ENCODE results near the gene ZNF786. TPM values are rescaled to one million over a fixed set of nuclear protein-coding genes. Genes with fewer than 3 reads are reported as not detected.

Gene ZNF786
- total and polyA plus RNA-seq, 2 donors (not counting 1 experiment from before 2014, with no cell fraction given): 1.8 to 4.6 TPM

- TF ChIP-seq CTCF (conservative IDR thresholded peaks at IDR 0.05 in 1 of 2, IDR thresholded peaks at IDR 0.05 in 1 of 2; ENCODE audit: low read depth in 1 of 2, low read length in 2 of 2) (no peak), EZH2 (IDR thresholded peaks at IDR 0.05; ENCODE audit: low read length, missing control alignments) (no peak)
- H4K20me1 ChIP-seq (ENCODE audit: control insufficient read depth, extremely low read depth, insufficient read depth, low read length): no peaks in the 10 kb centered on the region
- no peaks in the 10 kb centered on the region for H3K27me3 ChIP-seq (ENCODE audit: control insufficient read depth, insufficient read depth, low read length)
- peaks cover 10% of the 10 kb centered on the region for H3K36me3 ChIP-seq (ENCODE audit: control insufficient read depth, insufficient read depth, low read length)
- no peak overlapping the region for H3K4me2 ChIP-seq (ENCODE audit: extremely low read depth, insufficient read depth, low read length)
- H3K4me3 ChIP-seq (replicated peaks in 1 of 4; ENCODE audit: control extremely low read depth in 1 of 4, insufficient read depth in 1 of 4, low read depth in 3 of 4, low read length in 4 of 4): no peak overlapping the region
- H3K9ac ChIP-seq (ENCODE audit: insufficient read depth, low read length): no peak overlapping the region
- no peak overlapping the region for H2AFZ ChIP-seq (ENCODE audit: low read length)
- no peaks in the 10 kb centered on the region for H3K4me1 ChIP-seq (ENCODE audit: control insufficient read depth, extremely low read depth, insufficient read depth, low read length)
- no peak overlapping the region for H3K27ac ChIP-seq (ENCODE audit: insufficient read depth, low read length)
- DNase-seq (ENCODE audit: low read depth in 2 of 2): no peak
- H3K79me2 ChIP-seq (ENCODE audit: control insufficient read depth, insufficient read depth, low read length): no peaks in the 10 kb centered on the region
- no peaks in the 10 kb centered on the region for H3K9me3 ChIP-seq (ENCODE audit: control insufficient read depth, insufficient read depth, low read depth, low read length)
Measured at GRCh38 chr7:149074116-149074885, 16.2 kb downstream of the ZNF786 start.

GRCh38 chr7:149072438-149072775 lies 18.1 kb downstream of the ZNF786 start:
- Histone ChIP-seq H3K4me3 (replicated peaks in 1 of 4; ENCODE audit: control extremely low read depth in 1 of 4, insufficient read depth in 1 of 4, low read depth in 3 of 4, low read length in 4 of 4) (no peak overlapping the region), H3K36me3 (ENCODE audit: control insufficient read depth, insufficient read depth, low read length) (peaks cover 10% of the 10 kb centered on the region), H3K4me1 (ENCODE audit: control insufficient read depth, extremely low read depth, insufficient read depth, low read length) (no peaks in the 10 kb centered on the region), H2AFZ (ENCODE audit: low read length) (no peak overlapping the region), H3K27me3 (ENCODE audit: control insufficient read depth, insufficient read depth, low read length) (no peaks in the 10 kb centered on the region), H3K4me2 (ENCODE audit: extremely low read depth, insufficient read depth, low read length) (no peak overlapping the region), H3K9me3 (ENCODE audit: control insufficient read depth, insufficient read depth, low read depth, low read length) (no peaks in the 10 kb centered on the region), H3K27ac (ENCODE audit: insufficient read depth, low read length) (no peak overlapping the region), H3K9ac (ENCODE audit: insufficient read depth, low read length) (no peak overlapping the region), H3K79me2 (ENCODE audit: control insufficient read depth, insufficient read depth, low read length) (no peaks in the 10 kb centered on the region), H4K20me1 (ENCODE audit: control insufficient read depth, extremely low read depth, insufficient read depth, low read length) (no peaks in the 10 kb centered on the region)
- no peak for TF ChIP-seq EZH2 (IDR thresholded peaks at IDR 0.05; ENCODE audit: low read length, missing control alignments)
- no peak for TF ChIP-seq CTCF (conservative IDR thresholded peaks at IDR 0.05 in 1 of 2, IDR thresholded peaks at IDR 0.05 in 1 of 2; ENCODE audit: low read depth in 1 of 2, low read length in 2 of 2)
- DNase-seq (ENCODE audit: low read depth in 2 of 2): no peak

- DNase-seq (ENCODE audit: low read depth in 2 of 2): peak in 1 of 2 donors; percentile 4
- TF ChIP-seq CTCF (conservative IDR thresholded peaks at IDR 0.05 in 1 of 2, IDR thresholded peaks at IDR 0.05 in 1 of 2; ENCODE audit: low read depth in 1 of 2, low read length in 2 of 2) (no peak), EZH2 (IDR thresholded peaks at IDR 0.05; ENCODE audit: low read length, missing control alignments) (no peak)
- no peaks in the 10 kb centered on the region for H3K27me3 ChIP-seq (ENCODE audit: control insufficient read depth, insufficient read depth, low read length)
- no peaks in the 10 kb centered on the region for H3K9me3 ChIP-seq (ENCODE audit: control insufficient read depth, insufficient read depth, low read depth, low read length)
- peaks cover 10% of the 10 kb centered on the region for H3K36me3 ChIP-seq (ENCODE audit: control insufficient read depth, insufficient read depth, low read length)
- no peak overlapping the region for H3K4me2 ChIP-seq (ENCODE audit: extremely low read depth, insufficient read depth, low read length)
- H3K4me1 ChIP-seq (ENCODE audit: control insufficient read depth, extremely low read depth, insufficient read depth, low read length): no peaks in the 10 kb centered on the region
- H3K27ac ChIP-seq (ENCODE audit: insufficient read depth, low read length): no peak overlapping the region
- no peaks in the 10 kb centered on the region for H3K79me2 ChIP-seq (ENCODE audit: control insufficient read depth, insufficient read depth, low read length)
- no peak overlapping the region for H2AFZ ChIP-seq (ENCODE audit: low read length)
- no peaks in the 10 kb centered on the region for H4K20me1 ChIP-seq (ENCODE audit: control insufficient read depth, extremely low read depth, insufficient read depth, low read length)
- no peak overlapping the region for H3K4me3 ChIP-seq (replicated peaks in 1 of 4; ENCODE audit: control extremely low read depth in 1 of 4, insufficient read depth in 1 of 4, low read depth in 3 of 4, low read length in 4 of 4)
- H3K9ac ChIP-seq (ENCODE audit: insufficient read depth, low read length): no peak overlapping the region
Measured at GRCh38 chr7:149071641-149072437, 18.7 kb downstream of the ZNF786 start.
